ENCODE measurements around the gene MTA3. TPM values are rescaled to one million over a fixed set of nuclear protein-coding genes. Genes with fewer than 3 reads are reported as not detected.

The MTA3 gene
- polyA plus RNA-seq, 1 donor from 2014 or later = 11.2 TPM

- Histone ChIP-seq H3K27me3 (ENCODE audit: insufficient read depth, low read depth, low read length) (no peaks in the 10 kb centered on the region), H3K79me2 (replicated peaks; ENCODE audit: insufficient read depth, low read length) (no peaks in the 10 kb centered on the region), H3K4me3 (ENCODE audit: low read length) (no peak overlapping the region), H3K27ac (ENCODE audit: low read length) (no peak overlapping the region), H3F3A (ENCODE audit: insufficient read depth, low read length, poor library complexity, severe bottlenecking) (no peaks in the 10 kb centered on the region), H3K36me3 (ENCODE audit: insufficient read depth, low read length) (no peaks in the 10 kb centered on the region), H3K9me2 (ENCODE audit: insufficient read depth, low read length) (no peaks in the 10 kb centered on the region), H3K4me2 (ENCODE audit: low read length) (no peak overlapping the region), H4K20me1 (ENCODE audit: insufficient read depth) (no peaks in the 10 kb centered on the region), H3K9me3 (ENCODE audit: low read length) (no peaks in the 10 kb centered on the region), H2AFZ (ENCODE audit: low read depth, low read length) (no peak overlapping the region), H3K9ac (ENCODE audit: low read length) (no peak overlapping the region)
- TF ChIP-seq EP300 (conservative IDR thresholded peaks at IDR 0.05; ENCODE audit: poor library complexity, severe bottlenecking) (no peak), SMC3 (conservative IDR thresholded peaks at IDR 0.05; ENCODE audit: poor library complexity) (no peak), RAD21 (conservative IDR thresholded peaks at IDR 0.05) (no peak), TAF1 (IDR thresholded peaks at IDR 0.05; ENCODE audit: low read depth) (no peak), EZH2 (IDR thresholded peaks at IDR 0.05; ENCODE audit: borderline replicate concordance, insufficient read depth, low read length, poor library complexity, severe bottlenecking) (no peak), MXI1 (conservative IDR thresholded peaks at IDR 0.05; ENCODE audit: poor library complexity, severe bottlenecking) (no peak), POLR2AphosphoS5 (IDR thresholded peaks at IDR 0.05) (no peak), REST (IDR thresholded peaks at IDR 0.05; ENCODE audit: borderline replicate concordance) (no peak), CTCF (IDR thresholded peaks at IDR 0.05; ENCODE audit: poor library complexity, severe bottlenecking) (no peak)
Observed at GRCh38 chr2:42659609-42660008, 91.2 kb downstream of the MTA3 start.

GRCh38 chr2:42663106-42663780, 94.8 kb downstream of the MTA3 start:
- Histone ChIP-seq H3K9ac (ENCODE audit: low read length) (no peak overlapping the region), H3K4me3 (ENCODE audit: low read length) (no peak overlapping the region), H3K27ac (ENCODE audit: low read length) (no peak overlapping the region)

More at GRCh38 chr2:42663106-42663780, 94.8 kb downstream of the MTA3 start:
- Histone ChIP-seq H3K9me3 (ENCODE audit: low read length) (no peaks in the 10 kb centered on the region), H3K9me2 (ENCODE audit: insufficient read depth, low read length) (no peaks in the 10 kb centered on the region), H4K20me1 (ENCODE audit: insufficient read depth) (no peaks in the 10 kb centered on the region), H3K27me3 (ENCODE audit: insufficient read depth, low read depth, low read length) (no peaks in the 10 kb centered on the region), H3F3A (ENCODE audit: insufficient read depth, low read length, poor library complexity, severe bottlenecking) (no peaks in the 10 kb centered on the region), H3K4me2 (ENCODE audit: low read length) (no peak overlapping the region), H3K79me2 (replicated peaks; ENCODE audit: insufficient read depth, low read length) (no peaks in the 10 kb centered on the region), H2AFZ (ENCODE audit: low read depth, low read length) (no peak overlapping the region), H3K36me3 (ENCODE audit: insufficient read depth, low read length) (no peaks in the 10 kb centered on the region)
- TF ChIP-seq POLR2AphosphoS5 (IDR thresholded peaks at IDR 0.05) = no peak
- TF ChIP-seq EP300 (conservative IDR thresholded peaks at IDR 0.05; ENCODE audit: poor library complexity, severe bottlenecking) = no peak
- TF ChIP-seq TAF1 (IDR thresholded peaks at IDR 0.05; ENCODE audit: low read depth) = no peak
- no peak for TF ChIP-seq MXI1 (conservative IDR thresholded peaks at IDR 0.05; ENCODE audit: poor library complexity, severe bottlenecking)
- peak; percentile 91 for TF ChIP-seq SMC3 (conservative IDR thresholded peaks at IDR 0.05; ENCODE audit: poor library complexity)
- peak; percentile 89 for TF ChIP-seq RAD21 (conservative IDR thresholded peaks at IDR 0.05)
- TF ChIP-seq REST (IDR thresholded peaks at IDR 0.05; ENCODE audit: borderline replicate concordance) = no peak
- peak; percentile 92 for TF ChIP-seq CTCF (IDR thresholded peaks at IDR 0.05; ENCODE audit: poor library complexity, severe bottlenecking)
- TF ChIP-seq EZH2 (IDR thresholded peaks at IDR 0.05; ENCODE audit: borderline replicate concordance, insufficient read depth, low read length, poor library complexity, severe bottlenecking) = no peak

Measured in neural cell (in vitro differentiated cells).